Measurements from ENCODE around the gene TRIM2.

- TF ChIP-seq CTCF (IDR thresholded peaks at IDR 0.05 in 2 of 3, conservative IDR thresholded peaks at IDR 0.05 in 1 of 3; ENCODE audit: borderline replicate concordance in 1 of 3, insufficient read depth in 1 of 3, low read depth in 2 of 3, low read length in 2 of 3) (no peak), POLR2A (IDR thresholded peaks at IDR 0.05; ENCODE audit: borderline replicate concordance, extremely low read depth, insufficient read depth, insufficient read length) (no peak), JUND (IDR thresholded peaks at IDR 0.05) (no peak), MAX (IDR thresholded peaks at IDR 0.05) (no peak)
Measured at GRCh38 chr4:153238135-153238919, 34.1 kb downstream of the TRIM2 start.

Data from HCT116 (cell line).